Pancreas (tissue), 10 donors: ENCODE results near the gene GDF10. TPM values are rescaled to one million over a fixed set of nuclear protein-coding genes. Genes with fewer than 3 reads are reported as not detected.

ENCODE experiments used
- ATAC-seq, 4 donors: fragments of 200-7000 bp; cut with Tn5 transposase; one replicate each; pipeline versions ENCODE4 v1.8.0 to v1.9.1; 2020; ENCODE audit warnings: mild to moderate bottlenecking in 4 of 4, moderate library complexity in 4 of 4
- DNase-seq, 6 donors: peaks; one replicate each; pipeline ENCODE4 v3.0.0-alpha.2; 2020
- FAIRE-seq: peaks from 2 replicates; lab custom pipeline; 2012; peaks lifted over from hg19 to GRCh38; lab: Jason Lieb, UNC
- H3K27ac ChIP-seq, 4 donors: fragments of 200-600 bp; sonication (generic); 1 replicate in 3 of 4; 2 replicates in 1 of 4; pipeline versions ENCODE4 v1.5.0 to v1.8.0; 2020
- H3K27me3 ChIP-seq, 4 donors: fragments of 200-600 bp; one replicate each; pipeline ENCODE4 v1.8.0; 2021
- H3K36me3 ChIP-seq, 3 donors: fragments of 200-600 bp; sonication (generic) in 1 of 3; one replicate each; pipeline versions ENCODE4 v1.5.0 to v1.8.0; 2020 to 2021
- H3K4me1 ChIP-seq, 3 donors: fragments of 200-600 bp; one replicate each; pipeline ENCODE4 v1.8.0; 2021
- H3K4me3 ChIP-seq, 4 donors: fragments of 200-600 bp; sonication (generic) in 2 of 4; one replicate each; pipeline versions ENCODE4 v1.5.0 to v1.8.0; 2020 to 2021
- H3K9me3 ChIP-seq, 4 donors: fragments of 200-600 bp; one replicate each; pipeline ENCODE4 v1.8.0; 2021
- CTCF ChIP-seq, 4 donors: fragments of 200-600 bp; sonication (generic) in 3 of 4; IDR thresholded peaks; one replicate each; pipeline versions ENCODE4 v1.5.0 to v1.8.0; 2021; ENCODE audit warnings: antibody characterized with exemption in 4 of 4
- WGBS, 2 donors: extraction: QIAGEN DNeasy Blood & Tissue Kit; methylation state at CpG; one replicate each; pipeline ENCODE4 v1.1.7; 2013; 5-methylcytosine and 5-hydroxymethylcytosine counted together
- intact Hi-C, 3 donors: fragments of 100-400 bp; cut with DNase I; formaldehyde crosslinking; loops; one replicate each; pipeline versions ENCODE4 v1.11.1 to v1.14.2; 2022
- polyA plus RNA-seq, 2 donors: library from polyadenylated mRNA; stranded (reverse); fragments of 200-250 nt; gene quantifications; one replicate each; pipeline ENCODE4 v1.2.3, GENCODE V29; 2013
- total RNA-seq, 6 donors: library from RNA; stranded (reverse); fragmentation: NEBNext Ultra II Directional in 4 of 6; extraction: Animal tissue kit (Norgen Biotek cat#: 25700) in 4 of 6; gene quantifications; one replicate each; pipeline versions ENCODE4 v1.2.1 to v1.2.4, GENCODE V29; 2021 to 2023
- donor health status: healthy with polysubstance abuse.
- donor health status: DM: no; HTN: no; CAD: no; lungs with moderate emphysema.
- donor health status: DM: no; HTN: no; CAD: no.
- donor health status: control.
- donor health status: control.
- donor health status: Bipolar disorder and iron deficiency.
- donor health status: DM: yes; HTN: yes; CAD: no.
- donor health status: DM: no; HTN: no; CAD: no.
- donor health status: DM: no; HTN: no; CAD: no.
- donor health status: DM: yes; HTN: yes; CAD: no.

Gene GDF10
- total and polyA plus RNA-seq, 8 donors: 2.0 to 13.7 (median 8.8) TPM

GRCh38 chr10:47288916-47289495 lies 11.0 kb upstream of the GDF10 start:
- peaks cover 0 to 18% (median 7%) of the 10 kb centered on the region in 3 donors for H3K4me1 ChIP-seq
- no peaks in the 10 kb centered on the region for H3K9me3 ChIP-seq
- FAIRE-seq (no peak), ATAC-seq (no peak), DNase-seq (no peak)
- H3K4me3 ChIP-seq: no peak overlapping the region
- H3K36me3 ChIP-seq: no peaks in the 10 kb centered on the region
- H3K27me3 ChIP-seq: no peaks in the 10 kb centered on the region
- 83 to 88% methylated on average over 9 of the region's 9 CpGs for WGBS, 2 donors
- no peak overlapping the region for H3K27ac ChIP-seq
- TF ChIP-seq CTCF (IDR thresholded peaks at IDR 0.05): no peak
- intact Hi-C loops: no loop called here

GRCh38 chr10:47289921-47290320 lies 10.1 kb upstream of the GDF10 start:
- ATAC-seq (no peak), DNase-seq (no peak), FAIRE-seq (no peak)
- Histone ChIP-seq H3K27me3 (no peaks in the 10 kb centered on the region), H3K4me3 (no peak overlapping the region), H3K27ac (no peak overlapping the region), H3K9me3 (no peaks in the 10 kb centered on the region), H3K4me1 (peaks cover 0 to 18% (median 7%) of the 10 kb centered on the region in 3 donors), H3K36me3 (no peaks in the 10 kb centered on the region)
- intact Hi-C loops: no loop called here
- WGBS, 2 donors: 96 to 98% methylated on average over 6 of the region's 6 CpGs
- TF ChIP-seq CTCF (IDR thresholded peaks at IDR 0.05): no peak

DNA sequence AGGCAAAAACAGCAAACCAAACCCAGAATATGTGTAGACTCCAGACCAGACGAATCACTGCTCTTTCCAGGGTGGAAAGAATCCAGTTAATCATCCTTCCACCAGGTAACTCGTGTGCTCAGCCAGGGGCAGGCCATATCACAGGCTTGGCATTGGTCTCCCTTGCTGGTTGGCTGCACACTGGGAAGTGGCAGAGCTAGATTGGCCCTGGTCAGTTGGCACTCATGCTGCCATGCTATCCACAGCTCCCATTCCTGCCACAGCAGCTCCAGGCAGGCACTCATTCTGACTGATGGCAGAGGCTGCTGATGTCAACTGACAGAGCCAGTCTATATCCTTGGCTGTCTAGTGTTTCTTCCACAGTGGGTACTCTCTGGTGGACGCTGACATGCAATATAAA lies 9.7 kb upstream of the GDF10 start:
- Histone ChIP-seq H3K27ac (no peak overlapping the region), H3K36me3 (no peaks in the 10 kb centered on the region), H3K4me3 (no peak overlapping the region), H3K27me3 (no peaks in the 10 kb centered on the region), H3K4me1 (peaks cover 0 to 18% (median 7%) of the 10 kb centered on the region in 3 donors), H3K9me3 (no peaks in the 10 kb centered on the region)
- 71 to 73% methylated on average over 3 of the region's 3 CpGs for WGBS, 2 donors
- intact Hi-C loops: no loop called here
- DNase-seq: no peak
- no peak for ATAC-seq
- FAIRE-seq: no peak
- no peak for TF ChIP-seq CTCF (IDR thresholded peaks at IDR 0.05)

- Histone ChIP-seq H3K27me3 (no peaks in the 10 kb centered on the region), H3K4me3 (no peak overlapping the region), H3K36me3 (no peaks in the 10 kb centered on the region), H3K4me1 (peaks cover 0 to 12% (median 7%) of the 10 kb centered on the region in 3 donors), H3K27ac (no peak overlapping the region), H3K9me3 (no peaks in the 10 kb centered on the region)
- FAIRE-seq (no peak), ATAC-seq (no peak), DNase-seq (no peak)
- TF ChIP-seq CTCF (IDR thresholded peaks at IDR 0.05): no peak
- intact Hi-C loops: no loop called here
- 61 to 75% methylated on average over 3 of the region's 3 CpGs for WGBS, 2 donors
These were observed 8.3 kb upstream of the GDF10 start for GRCh38 chr10:47291682-47292081.

DNA sequence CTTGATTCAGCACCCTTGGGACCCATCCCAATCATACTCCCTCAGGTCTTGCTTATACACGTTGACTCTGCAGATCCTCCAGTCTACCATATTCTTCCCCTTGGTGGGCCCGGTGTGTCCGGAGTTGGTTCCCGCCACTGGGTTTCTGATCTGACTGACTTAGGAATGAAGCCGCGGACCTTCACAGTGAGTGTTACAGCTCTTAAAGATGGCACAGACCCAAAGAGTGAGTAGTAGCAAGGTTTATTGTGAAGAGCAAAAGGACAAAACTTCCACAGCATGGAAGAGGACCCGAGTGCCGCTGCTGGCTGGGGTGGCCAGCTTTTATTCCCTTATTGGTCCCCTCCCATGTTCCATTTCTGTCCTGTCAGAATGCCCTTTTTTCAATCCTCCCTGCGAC lies 5.9 kb upstream of the GDF10 start:
- FAIRE-seq (no peak), ATAC-seq (no peak), DNase-seq (no peak)
- Histone ChIP-seq H3K27ac (no peak overlapping the region), H3K4me3 (no peak overlapping the region), H3K27me3 (no peaks in the 10 kb centered on the region), H3K9me3 (no peaks in the 10 kb centered on the region), H3K4me1 (no peaks in the 10 kb centered on the region), H3K36me3 (no peaks in the 10 kb centered on the region)
- 95% methylated on average over 9 of the region's 9 CpGs for WGBS, 2 donors
- no peak for TF ChIP-seq CTCF (IDR thresholded peaks at IDR 0.05)
- intact Hi-C loops: no loop called here
